B cell (primary cell): ENCODE data around the gene DNAJC6. TPM values are rescaled to one million over a fixed set of nuclear protein-coding genes. Genes with fewer than 3 reads are reported as not detected.

ENCODE experiments used
- ATAC-seq: fragments of 200-7000 bp; cut with Tn5 transposase; one replicate; pipeline ENCODE4 v1.10.0; 2021; ENCODE audit warnings: low read depth, mild to moderate bottlenecking, moderate number of reproducible peaks, moderate library complexity
- CTCF ChIA-PET: fragments of 350-600 bp; sonication (Branson Sonifier 250); formaldehyde crosslinking; loops from one replicate; lab custom pipeline; 2021; ENCODE audit warnings: antibody characterized with exemption, inconsistent platforms; lab: Charles Lee
- POLR2A ChIA-PET: fragments of 350-600 bp; sonication (Branson Sonifier 250); formaldehyde crosslinking; loops from one replicate; lab custom pipeline; 2021; ENCODE audit warnings: antibody characterized with exemption; lab: Charles Lee
- DNase-seq: peaks from one replicate; pipeline ENCODE4 v3.0.0; 2013
- H2AFZ ChIP-seq: 2 replicates; pipeline ENCODE4 v1.6.1; 2012; ENCODE audit warnings: mild to moderate bottlenecking, low read depth, low read length; ENCODE audit not compliant: insufficient read depth, poor library complexity, severe bottlenecking
- H3K27ac ChIP-seq, 2 donors: 1 replicate in 1 of 2; 2 replicates in 1 of 2; pipeline ENCODE4 v1.5.1; 2012 to 2013; ENCODE audit warnings: low read length in 2 of 2, mild to moderate bottlenecking in 2 of 2, moderate library complexity in 1 of 2
- H3K27me3 ChIP-seq, 4 experiments: fragments of 200-600 bp in 1 of 4; sonication (generic) in 1 of 4; replicated peaks in 1 of 4; 1 replicate in 2 of 4; 2 replicates in 2 of 4; pipeline versions ENCODE4 v1.6.1 to v1.7.0; 2013 to 2016; ENCODE audit warnings: low read length in 3 of 4, mild to moderate bottlenecking in 2 of 4, mixed read lengths in 1 of 4, moderate library complexity in 1 of 4; ENCODE audit not compliant: insufficient read depth in 4 of 4, control insufficient read depth in 3 of 4; ENCODE audit errors: control extremely low read depth in 1 of 4
- H3K36me3 ChIP-seq, 2 experiments: replicated peaks in 1 of 2; 1 replicate in 1 of 2; 2 replicates in 1 of 2; pipeline versions ENCODE4 v1.6.1 to v1.7.1; 2013; ENCODE audit warnings: low read length in 1 of 2; ENCODE audit not compliant: insufficient read depth in 2 of 2, control insufficient read depth in 1 of 2; ENCODE audit errors: control extremely low read depth in 1 of 2, extremely low read depth in 1 of 2
- H3K4me1 ChIP-seq, 2 donors: fragments of 200-600 bp in 1 of 2; sonication (generic) in 1 of 2; 1 replicate in 1 of 2; 2 replicates in 1 of 2; pipeline versions ENCODE4 v1.5.1 to v1.6.1; 2013 to 2017; ENCODE audit warnings: low read length in 2 of 2; ENCODE audit not compliant: control insufficient read depth in 2 of 2, insufficient read depth in 2 of 2
- H3K4me2 ChIP-seq: replicated peaks from 2 replicates; pipeline ENCODE3; 2012; ENCODE audit warnings: mild to moderate bottlenecking, low read depth, low read length; ENCODE audit not compliant: poor library complexity, severe bottlenecking
- H3K4me3 ChIP-seq, 5 experiments: fragments of 200-600 bp in 1 of 5; sonication (generic) in 1 of 5; 1 replicate in 3 of 5; 2 replicates in 2 of 5; pipeline versions ENCODE4 v1.5.1 to v1.7.0; 2011 to 2016; ENCODE audit warnings: low read length in 4 of 5, mild to moderate bottlenecking in 4 of 5, low read depth in 2 of 5, control low read depth in 1 of 5, moderate library complexity in 1 of 5; ENCODE audit not compliant: insufficient read depth in 1 of 5; ENCODE audit errors: control extremely low read depth in 1 of 5, extremely low read depth in 1 of 5
- H3K79me2 ChIP-seq: fragments of 200-600 bp; sonication (generic); one replicate; pipeline ENCODE4 v1.6.0; 2016; ENCODE audit warnings: low read length; ENCODE audit not compliant: control insufficient read depth, insufficient read depth
- H3K9ac ChIP-seq: fragments of 200-600 bp; sonication (generic); 2 replicates; pipeline ENCODE4 v1.6.1; 2017; ENCODE audit warnings: mild to moderate bottlenecking, low read length, moderate library complexity
- H3K9me3 ChIP-seq, 3 donors: one replicate each; pipeline versions ENCODE4 v1.6.1 to v1.7.1; 2013; ENCODE audit warnings: low read length in 2 of 3; ENCODE audit not compliant: control insufficient read depth in 2 of 3, insufficient read depth in 1 of 3; ENCODE audit errors: control extremely low read depth in 1 of 3
- H4K20me1 ChIP-seq: 2 replicates; pipeline ENCODE4 v1.6.0; 2012; ENCODE audit warnings: mild to moderate bottlenecking, low read length; ENCODE audit not compliant: insufficient read depth, control insufficient read depth, poor library complexity, severe bottlenecking
- H3K27ac Mint-ChIP-seq: one replicate; pipeline ENCODE4 v1.8.0; 2021; ENCODE audit warnings: mixed read lengths
- H3K27me3 Mint-ChIP-seq: one replicate; pipeline ENCODE4 v1.8.0; 2021; ENCODE audit warnings: mixed read lengths
- H3K4me1 Mint-ChIP-seq: one replicate; pipeline ENCODE4 v1.8.0; 2021; ENCODE audit warnings: mixed read lengths
- H3K4me3 Mint-ChIP-seq: one replicate; pipeline ENCODE4 v1.8.0; 2021; ENCODE audit warnings: mixed read lengths
- H3K9me3 Mint-ChIP-seq: one replicate; pipeline ENCODE4 v1.8.0; 2022; ENCODE audit warnings: mixed read lengths; ENCODE audit not compliant: insufficient read depth
- EZH2 ChIP-seq: IDR thresholded peaks from 2 replicates; pipeline ENCODE4 v1.6.1; 2012; ENCODE audit warnings: borderline replicate concordance, low read depth, mild to moderate bottlenecking, moderate library complexity, low read length; ENCODE audit not compliant: insufficient read depth, poor library complexity, severe bottlenecking
- WGBS: methylation state at CpG from one replicate; pipeline ENCODE4 v1.1.5; 2013; ENCODE audit warnings: missing lambda C conversion rate; ENCODE audit not compliant: insufficient coverage; 5-methylcytosine and 5-hydroxymethylcytosine counted together
- intact Hi-C: fragments of 100-400 bp; cut with micrococcal nuclease; formaldehyde crosslinking; loops from one replicate; pipeline ENCODE4 v1.10.0; 2022
- polyA plus RNA-seq: library from polyadenylated mRNA; depleted of rRNA; stranded (reverse); fragments of >200 nt; gene quantifications from 2 replicates; pipeline ENCODE4 v1.2.3, GENCODE V29; 2012
- total RNA-seq, 2 donors: library from RNA; stranded (reverse); fragments of 120-200 nt in 1 of 2; gene quantifications; 1 replicate in 1 of 2; 2 replicates in 1 of 2; pipeline versions ENCODE4 v1.2.3 to v1.2.4, GENCODE V29; 2013 to 2022
- TF ChIP-seq, protein P1 (sequence below): fragments of 200-600 bp; IDR thresholded peaks from one replicate; pipeline ENCODE4 v1.8.0; 2022; ENCODE audit warnings: antibody characterized with exemption, mild to moderate bottlenecking

DNAJC6 gene
- total and polyA plus RNA-seq, 2 donors (not counting 1 experiment from before 2014, with no cell fraction given): 0.12 to 0.69 TPM

DNA sequence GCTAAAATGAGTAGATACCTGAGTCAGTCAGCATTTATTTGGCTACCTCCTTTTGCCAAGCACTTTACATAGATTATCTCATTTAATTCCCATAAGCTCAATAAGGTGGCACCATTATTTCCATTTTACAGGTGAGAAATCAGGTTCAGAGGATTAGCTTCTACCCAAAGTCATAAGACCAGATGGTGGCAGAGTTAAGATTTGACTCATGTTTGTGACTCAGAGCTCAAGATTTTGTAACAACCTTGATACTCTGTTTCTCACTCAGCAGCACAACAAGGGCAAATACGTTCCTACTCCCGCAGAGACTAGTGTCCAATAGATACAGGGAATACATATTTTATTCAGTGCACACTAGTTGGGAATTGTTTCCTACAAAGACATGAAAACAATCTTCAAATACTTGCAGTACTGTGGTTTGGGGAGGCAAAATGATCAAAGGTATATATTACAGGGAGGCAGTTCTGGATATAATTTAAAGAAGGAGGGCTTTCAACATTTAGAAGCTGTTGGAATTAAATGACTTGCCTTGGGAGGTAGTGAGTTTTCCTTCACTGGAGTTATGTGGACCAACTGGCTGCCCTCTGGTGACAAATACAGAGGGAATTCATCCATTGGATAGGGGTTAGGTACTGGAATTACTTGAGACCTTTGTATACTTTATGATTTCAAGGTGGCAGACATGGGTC, 114.7 kb downstream of the DNAJC6 start:
- no peak for TF ChIP-seq EZH2
- TF ChIP-seq, protein P1, sequence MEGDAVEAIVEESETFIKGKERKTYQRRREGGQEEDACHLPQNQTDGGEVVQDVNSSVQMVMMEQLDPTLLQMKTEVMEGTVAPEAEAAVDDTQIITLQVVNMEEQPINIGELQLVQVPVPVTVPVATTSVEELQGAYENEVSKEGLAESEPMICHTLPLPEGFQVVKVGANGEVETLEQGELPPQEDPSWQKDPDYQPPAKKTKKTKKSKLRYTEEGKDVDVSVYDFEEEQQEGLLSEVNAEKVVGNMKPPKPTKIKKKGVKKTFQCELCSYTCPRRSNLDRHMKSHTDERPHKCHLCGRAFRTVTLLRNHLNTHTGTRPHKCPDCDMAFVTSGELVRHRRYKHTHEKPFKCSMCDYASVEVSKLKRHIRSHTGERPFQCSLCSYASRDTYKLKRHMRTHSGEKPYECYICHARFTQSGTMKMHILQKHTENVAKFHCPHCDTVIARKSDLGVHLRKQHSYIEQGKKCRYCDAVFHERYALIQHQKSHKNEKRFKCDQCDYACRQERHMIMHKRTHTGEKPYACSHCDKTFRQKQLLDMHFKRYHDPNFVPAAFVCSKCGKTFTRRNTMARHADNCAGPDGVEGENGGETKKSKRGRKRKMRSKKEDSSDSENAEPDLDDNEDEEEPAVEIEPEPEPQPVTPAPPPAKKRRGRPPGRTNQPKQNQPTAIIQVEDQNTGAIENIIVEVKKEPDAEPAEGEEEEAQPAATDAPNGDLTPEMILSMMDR: no peak
- no peak overlapping the region for H3K4me2 ChIP-seq

DNA sequence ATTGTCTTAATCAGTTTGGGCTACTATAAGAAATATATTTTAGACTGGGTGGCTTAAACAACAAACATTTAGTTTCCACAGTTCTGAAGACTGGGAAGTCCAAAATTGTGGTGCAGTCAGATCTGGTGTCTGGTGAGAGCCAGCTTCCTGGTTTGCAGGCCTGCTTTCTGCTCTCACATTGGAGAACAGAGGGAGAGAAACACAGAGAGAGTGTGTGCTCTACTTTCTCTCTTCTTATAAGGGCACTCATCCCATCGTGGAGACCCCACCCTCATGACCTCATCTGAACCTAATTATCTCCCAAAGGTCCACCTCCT, 115.2 kb downstream of the DNAJC6 start:
- Mint-ChIP-seq H3K9me3 (no peaks in the 10 kb centered on the region), H3K4me3 (no peak overlapping the region), H3K27me3 (no peaks in the 10 kb centered on the region), H3K4me1 (peaks cover 9% of the 10 kb centered on the region), H3K27ac (no peak overlapping the region)
- Histone ChIP-seq H3K4me1 (peaks cover 11 to 17% of the 10 kb centered on the region in 2 donors), H3K36me3 (peaks cover 0 to 6% of the 10 kb centered on the region in 2 experiments), H3K27ac (no peak overlapping the region), H3K4me2 (no peak overlapping the region), H3K79me2 (peaks cover 2% of the 10 kb centered on the region), H2AFZ (no peak overlapping the region), H3K9me3 (no peaks in the 10 kb centered on the region), H4K20me1 (no peaks in the 10 kb centered on the region), H3K27me3 (no peaks in the 10 kb centered on the region), H3K4me3 (no peak overlapping the region), H3K9ac (no peak overlapping the region)
- ATAC-seq: no peak
- ChIA-PET CTCF (no interaction called here), POLR2A (no interaction called here)
- DNase-seq: no peak
- intact Hi-C loops: loop anchor here (5.0 to 10.0 kb wide), 2 partner anchors 562 to 820 kb away; no protein-coding TSS in a partner anchor
- WGBS: no CpG with 5 or more reads among the region's 1 CpG
- TF ChIP-seq, protein P1: no peak

More for the DNA sequence above, 114.7 kb downstream of the DNAJC6 start:
- no peaks in the 10 kb centered on the region for H3K27me3 ChIP-seq
- H3K9ac ChIP-seq: no peak overlapping the region
- H3K27ac ChIP-seq: no peak overlapping the region
- Mint-ChIP-seq H3K4me3 (no peak overlapping the region), H3K9me3 (no peaks in the 10 kb centered on the region), H3K4me1 (peaks cover 12% of the 10 kb centered on the region), H3K27ac (no peak overlapping the region), H3K27me3 (no peaks in the 10 kb centered on the region)
- intact Hi-C loops: loop anchor here (5.0 to 10.0 kb wide), 2 partner anchors 562 to 821 kb away; no protein-coding TSS in a partner anchor
- H3K4me1 ChIP-seq: peaks cover 14 to 22% of the 10 kb centered on the region in 2 donors
- H3K4me3 ChIP-seq: no peak overlapping the region
- H3K36me3 ChIP-seq: peaks cover 0 to 6% of the 10 kb centered on the region in 2 experiments
- no peak overlapping the region for H2AFZ ChIP-seq
- no peaks in the 10 kb centered on the region for H3K9me3 ChIP-seq
- WGBS: no CpG with 5 or more reads among the region's 2 CpGs
- H4K20me1 ChIP-seq: no peaks in the 10 kb centered on the region
- CTCF ChIA-PET: no interaction called here
- ATAC-seq: no peak
- peaks cover 2% of the 10 kb centered on the region for H3K79me2 ChIP-seq
- POLR2A ChIA-PET: no interaction called here
- DNase-seq: no peak
